Caki2 (cell line): ENCODE results near the gene SLFN12. TPM values are rescaled to one million over a fixed set of nuclear protein-coding genes. Genes with fewer than 3 reads are reported as not detected.
"Not testable (repeated sequence)": the region's sequence is repeated elsewhere in the genome, so short reads cannot be mapped to it uniquely, and the experiment has no call there.

Experiments
- DNase-seq: peaks from one replicate; pipeline ENCODE4 v3.0.0-alpha.2; 2015; ENCODE audit warnings: low read depth
- in situ Hi-C: cut with HindIII; loops from 2 replicates; pipeline ENCODE4 v1.10.0; 2016; ENCODE audit warnings: low sequenced_read_pairs, low pct_unique_long_range_greater_than_20kb, mixed read lengths
- total RNA-seq: library from RNA; depleted of rRNA; stranded (reverse); fragments of >200 nt; shearing (Covaris generic); gene quantifications from 2 replicates; pipeline ENCODE4 v1.2.3, GENCODE V29; 2014; ENCODE audit warnings: low replicate concordance; rRNA removed

The SLFN12 gene
- 7.8 and 13.2 TPM in 2 replicates for total RNA-seq

DNA sequence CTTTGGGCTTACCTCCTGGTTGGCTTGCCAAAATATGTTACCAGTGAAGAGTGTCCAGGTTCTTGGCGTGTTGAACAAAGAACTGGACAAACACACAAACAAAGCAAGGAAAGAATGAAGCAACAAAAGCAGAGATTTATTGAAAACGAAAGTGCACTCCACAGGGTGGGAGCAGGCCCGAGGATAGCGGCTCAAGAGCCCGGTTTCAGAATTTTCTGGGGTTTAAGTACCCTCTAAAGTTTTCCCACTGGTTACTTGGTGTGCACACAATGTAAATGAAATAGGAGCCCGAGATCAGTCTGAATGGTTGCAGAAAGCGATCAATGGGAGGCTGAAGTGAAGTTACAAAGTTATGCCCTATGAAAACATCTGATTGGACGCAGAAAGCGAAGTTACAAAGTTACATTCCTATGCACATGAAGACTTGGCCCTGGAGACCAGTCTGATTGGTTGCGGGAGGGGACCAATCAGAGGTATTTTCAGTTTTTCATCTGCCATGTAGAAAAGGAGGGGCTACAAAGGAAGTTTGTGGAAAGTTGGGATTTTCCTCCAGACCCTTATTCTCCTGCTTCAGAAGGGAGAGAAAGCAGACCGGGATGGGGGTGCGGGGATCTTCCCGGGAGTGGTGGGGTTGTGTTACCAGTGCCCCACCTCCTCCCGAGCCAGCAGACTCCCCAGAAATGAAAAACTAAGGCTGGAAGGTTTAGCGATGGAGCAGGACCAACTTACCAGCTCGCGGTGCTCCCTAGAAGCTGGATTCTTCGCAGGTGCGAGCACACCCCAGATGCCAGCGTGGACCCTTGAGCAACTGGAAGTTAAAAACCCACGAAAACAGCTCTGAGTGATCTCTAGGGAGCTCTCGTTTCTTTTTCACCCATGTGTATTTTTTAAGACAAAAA lies at the start of gene SLFN12:
TSS of gene SLFN12 (minus strand) at position 325 of the 899 bp plus-strand sequence. CDS start 9,472 bp downstream, outside the sequence.
- in situ Hi-C loops: no loop called here
- peak; percentile 92 for DNase-seq

DNA sequence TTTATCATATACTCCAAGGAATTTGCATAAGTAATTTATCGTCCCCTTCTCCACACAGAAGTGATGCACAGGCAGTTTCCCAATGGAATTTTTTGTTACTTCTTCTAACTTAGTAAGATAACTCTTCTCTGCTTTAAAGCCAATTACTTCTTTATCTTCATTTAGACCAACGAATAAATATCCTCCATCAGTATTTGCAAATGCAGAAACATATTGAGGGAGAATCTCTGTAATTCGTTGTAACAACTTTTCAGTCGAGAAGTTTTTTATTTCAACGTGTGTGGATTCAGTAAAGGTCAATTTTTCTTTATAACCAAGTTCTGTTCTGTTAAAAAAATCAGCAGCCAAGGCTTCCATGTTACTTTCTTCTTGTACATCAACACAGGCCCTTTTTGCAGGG lies 47.0 kb upstream of the SLFN12 start:
- in situ Hi-C loops: no loop called here
- DNase-seq: no peak

GRCh38 chr17:35477248-35477647 lies 44.9 kb upstream of the SLFN12 start:
- DNase-seq: no peak
- in situ Hi-C loops: no loop called here

DNA sequence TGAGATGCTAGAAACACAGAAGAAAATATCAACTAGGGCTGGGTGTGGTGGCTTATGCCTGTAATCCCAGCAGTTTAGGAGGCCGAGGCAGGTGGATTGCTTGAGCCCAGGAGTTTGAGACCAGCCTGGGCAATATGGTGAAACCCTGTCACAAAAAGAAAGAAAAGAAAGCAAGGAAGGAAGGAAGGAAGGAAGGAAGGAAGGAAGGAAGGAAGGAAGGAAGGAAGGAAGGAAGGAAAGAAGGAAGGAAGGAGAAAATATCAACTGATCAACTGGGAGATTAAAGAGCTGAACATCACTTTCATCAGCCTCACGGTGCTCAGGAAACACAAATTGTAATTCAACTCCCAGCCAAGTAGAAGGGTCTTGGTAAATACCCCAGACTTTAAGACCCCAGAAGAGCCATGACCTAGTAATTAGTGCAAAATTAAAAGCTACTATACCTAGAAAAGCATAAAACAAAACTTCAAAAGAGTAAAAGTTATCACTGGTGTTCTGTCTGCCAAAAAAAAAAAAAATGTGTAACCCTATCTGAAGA lies 44.1 kb upstream of the SLFN12 start:
- DNase-seq: no peak
- in situ Hi-C loops: no loop called here

DNA sequence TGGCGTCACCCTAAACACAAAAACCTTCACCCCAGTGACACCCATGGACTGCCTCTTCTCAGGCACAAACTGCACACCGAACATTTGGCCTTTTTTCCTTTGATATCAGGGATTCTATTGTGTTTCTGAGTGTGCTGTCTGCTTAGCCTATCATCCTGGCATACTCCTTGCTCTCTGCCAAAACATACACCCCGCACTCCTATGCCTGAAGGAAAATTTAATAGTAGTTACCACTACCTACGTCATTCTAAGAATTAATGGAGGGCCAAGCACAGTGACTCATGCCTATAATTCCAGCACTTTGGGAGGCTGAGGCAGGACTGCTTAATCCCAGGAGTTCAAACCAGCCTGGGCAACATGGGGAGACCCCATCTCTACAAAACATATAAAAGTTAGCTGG lies 36.2 kb upstream of the SLFN12 start:
- no peak for DNase-seq
- in situ Hi-C loops: no loop called here

DNA sequence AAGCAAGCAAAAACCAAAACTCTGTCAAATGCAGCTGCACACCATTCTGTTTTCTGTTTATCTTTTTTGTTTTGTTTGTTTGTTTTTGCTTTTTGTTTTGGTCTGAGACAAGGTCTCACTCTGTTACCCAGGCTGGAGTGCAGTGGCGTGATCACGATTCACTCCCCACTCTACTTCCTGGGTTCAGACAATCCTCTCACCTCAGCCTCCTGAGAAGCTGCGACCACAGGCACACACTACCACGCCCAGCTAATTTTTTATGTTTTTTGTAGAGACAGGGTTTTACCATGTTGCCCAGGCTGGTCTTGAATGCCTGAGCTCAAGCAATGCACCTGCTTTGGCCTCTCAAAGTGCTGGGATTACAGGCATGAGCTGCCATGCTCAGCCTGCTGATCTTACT lies 35.5 kb upstream of the SLFN12 start:
- DNase-seq: no peak
- in situ Hi-C loops: no loop called here

GRCh38 chr17:35460354-35460851 lies 28.1 kb upstream of the SLFN12 start:
- in situ Hi-C loops: no loop called here
- DNase-seq: peak; percentile 74

DNA sequence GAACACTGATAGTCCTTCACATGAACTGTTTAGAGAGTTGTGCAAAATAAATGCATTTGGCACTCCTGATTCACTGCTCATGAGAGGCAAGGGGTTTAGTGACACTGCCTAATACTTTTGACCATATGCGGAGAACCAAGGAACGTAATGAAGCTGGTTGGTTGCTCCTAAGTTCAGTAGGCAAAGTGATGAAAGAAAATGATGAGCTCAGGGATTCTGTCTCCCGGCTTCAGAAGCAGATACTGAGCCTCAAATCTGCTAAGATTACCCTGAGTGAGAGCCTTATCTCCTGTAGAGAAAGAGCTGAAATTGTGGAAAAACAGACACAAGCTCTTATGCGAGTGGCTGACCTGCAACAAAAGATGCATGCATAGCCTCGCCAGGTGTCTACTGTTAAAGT lies 21.7 kb upstream of the SLFN12 start:
- in situ Hi-C loops: not testable (repeated sequence)

GRCh38 chr17:35453171-35453570 lies 20.9 kb upstream of the SLFN12 start:
- in situ Hi-C loops: no loop called here
- DNase-seq: no peak

More for the DNA sequence above, 21.7 kb upstream of the SLFN12 start:
- DNase-seq: not testable (repeated sequence)

- in situ Hi-C loops: no loop called here
- no peak for DNase-seq
These were observed 17.2 kb upstream of the SLFN12 start for GRCh38 chr17:35449371-35449931.

GRCh38 chr17:35448899-35449227 lies 16.6 kb upstream of the SLFN12 start:
- in situ Hi-C loops: no loop called here
- no peak for DNase-seq

DNA sequence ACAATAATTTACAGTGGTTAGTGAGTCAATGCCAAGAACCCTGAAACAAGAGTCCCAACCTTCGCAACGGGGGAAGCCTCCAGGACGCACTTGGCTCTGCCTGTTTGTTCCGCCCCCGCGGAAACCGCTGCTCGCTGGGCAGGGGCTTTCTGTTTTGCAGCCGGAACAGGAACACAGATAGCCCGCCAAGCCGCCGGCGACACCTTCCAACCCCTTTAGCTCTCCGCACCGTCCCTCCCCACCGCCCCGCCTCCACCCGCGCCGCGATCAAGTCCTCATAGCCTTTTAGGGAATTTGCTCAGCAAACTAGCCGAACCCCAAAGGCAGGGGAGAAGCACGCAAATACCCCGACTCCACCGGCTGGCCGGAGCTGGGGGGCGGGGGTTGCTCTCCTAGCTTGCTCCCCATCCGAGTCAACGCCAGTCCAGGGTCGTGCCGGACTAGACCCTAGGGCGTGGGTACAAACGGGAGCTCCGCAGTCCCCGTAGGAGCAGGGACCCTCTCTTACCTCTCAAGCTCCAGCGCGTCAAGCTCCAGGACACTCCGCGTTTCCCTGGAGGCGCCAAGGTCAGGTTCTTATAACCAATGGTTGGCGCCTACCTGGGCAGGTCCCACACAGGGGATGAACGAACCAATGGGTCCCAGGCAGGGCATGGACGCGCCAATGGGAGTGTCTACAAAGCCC lies 16.1 kb upstream of the SLFN12 start, which contains the start of gene SLFN13:
TSS of gene SLFN13 (minus strand) at position 553 of the 685 bp plus-strand sequence. CDS start 3,086 bp downstream, outside the sequence.
- DNase-seq: peak; percentile 82
- in situ Hi-C loops: no loop called here

DNA sequence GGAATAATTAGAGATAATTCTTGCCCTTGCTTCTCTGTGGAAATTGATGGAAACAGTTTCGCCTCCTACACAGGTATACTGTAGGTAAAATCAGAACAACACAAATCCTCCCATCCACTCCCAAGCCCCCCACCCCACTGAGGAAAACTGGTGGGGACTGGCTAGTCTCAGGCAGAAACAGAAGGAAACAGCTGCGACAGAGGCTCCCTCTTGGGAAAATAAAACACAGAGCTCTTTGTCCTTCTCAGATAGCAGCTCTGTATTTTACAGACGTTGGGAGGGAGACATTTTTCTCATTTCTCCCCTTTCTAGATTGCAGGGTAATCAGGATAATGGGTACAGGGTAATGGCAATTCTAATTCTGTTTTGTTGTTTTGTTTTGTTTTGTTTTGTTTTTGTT lies 15.2 kb upstream of the SLFN12 start:
- in situ Hi-C loops: no loop called here
- DNase-seq: peak; percentile 15

GRCh38 chr17:35438433-35438832 lies 6.1 kb upstream of the SLFN12 start:
- in situ Hi-C loops: no loop called here
- no peak for DNase-seq

DNA sequence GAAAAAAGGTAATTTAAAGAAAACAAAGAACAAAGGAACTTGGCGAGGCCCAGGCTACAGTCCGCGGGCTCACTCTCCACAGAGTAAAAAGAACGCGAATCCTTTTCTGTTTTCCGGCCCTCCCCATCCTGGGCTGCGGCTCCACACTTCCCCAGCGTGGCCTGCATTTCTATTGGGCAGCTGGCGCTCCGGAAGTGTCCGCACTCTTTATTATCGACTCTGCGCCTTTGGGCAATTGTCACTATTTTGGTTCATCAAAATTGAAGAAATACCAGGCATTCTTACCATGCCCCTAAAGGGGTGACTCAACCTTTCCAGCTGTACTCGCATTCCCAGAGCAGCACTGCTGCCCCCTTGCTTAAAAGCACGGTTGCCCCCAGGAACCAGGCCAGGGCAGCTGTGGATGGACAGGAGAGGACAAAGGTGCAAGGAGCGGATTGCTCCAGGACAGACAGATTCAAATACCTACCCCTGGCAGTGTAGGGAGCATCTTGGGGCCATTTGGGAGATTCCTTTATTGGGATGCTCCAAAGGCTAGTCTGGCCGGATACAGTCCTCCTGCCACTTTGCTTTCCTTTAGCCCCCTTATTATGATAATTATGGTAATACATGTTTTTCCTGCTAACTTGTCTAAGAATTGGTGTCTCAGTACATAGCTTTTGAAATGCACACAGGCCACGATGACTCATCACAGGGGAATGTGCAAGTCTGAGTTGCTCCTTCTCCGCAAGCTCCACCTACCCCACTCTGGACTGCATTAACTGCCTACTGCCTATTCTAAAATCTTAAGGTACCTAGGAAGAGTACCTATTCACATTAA lies 985 bp upstream of the SLFN12 start:
- in situ Hi-C loops: no loop called here
- DNase-seq: peak; percentile 92

DNA sequence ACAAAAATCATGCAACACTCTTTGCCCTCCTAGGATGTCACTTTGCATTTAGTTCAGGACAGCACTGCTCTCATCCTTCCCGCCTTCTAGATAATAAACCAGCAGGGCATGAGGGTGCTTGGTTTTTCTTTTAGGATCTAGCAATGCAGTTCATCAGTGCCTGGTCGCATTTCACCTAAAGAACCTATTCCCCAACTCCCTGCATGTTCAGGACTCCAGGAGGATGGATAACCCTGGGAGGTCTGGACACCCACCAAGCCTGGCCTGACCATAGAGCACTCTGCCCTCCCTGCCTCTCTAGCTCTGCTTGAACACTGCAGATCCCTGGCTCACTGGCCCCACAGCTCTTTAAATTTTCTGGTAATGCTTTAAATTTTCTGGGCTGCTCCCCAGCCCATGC lies 2.6 kb downstream of the SLFN12 start:
- in situ Hi-C loops: no loop called here
- DNase-seq: no peak

DNA sequence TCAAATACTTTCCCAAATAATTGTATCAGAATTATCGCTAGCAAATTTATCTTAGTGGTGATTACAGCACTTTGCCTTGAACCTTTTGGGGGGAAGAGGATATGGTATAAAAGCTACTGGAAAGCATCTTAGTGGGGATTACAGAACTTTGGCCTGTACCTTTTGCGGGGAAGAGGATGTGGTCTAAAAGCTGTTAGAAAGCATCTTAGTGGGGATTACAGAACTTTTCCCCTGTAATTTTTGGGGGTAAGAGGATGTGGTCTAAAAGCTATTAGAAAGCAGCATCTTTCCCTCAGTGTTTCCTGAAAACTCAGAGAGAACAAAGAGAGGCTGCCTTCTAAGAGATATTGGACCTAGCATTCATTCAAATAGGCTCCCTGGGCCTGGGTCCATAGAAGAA lies 4.1 kb downstream of the SLFN12 start:
- in situ Hi-C loops: no loop called here
- DNase-seq: no peak

GRCh38 chr17:35423761-35424160 lies 8.5 kb downstream of the SLFN12 start:
- no peak for DNase-seq
- in situ Hi-C loops: no loop called here
